ENCODE data around the gene F10.

- TF ChIP-seq POLR2A (IDR thresholded peaks at IDR 0.05; ENCODE audit: extremely low read depth, insufficient read length), result no peak
- no peak for TF ChIP-seq CTCF (IDR thresholded peaks at IDR 0.05; ENCODE audit: low read depth, low read length)
These were observed 2.1 kb upstream of the F10 start for GRCh38 chr13:113120300-113121182.

Data from NB4 (cell line).